Panc1 (cell line): ENCODE results near the gene DDX11. TPM values are rescaled to one million over a fixed set of nuclear protein-coding genes. Genes with fewer than 3 reads are reported as not detected.

ENCODE experiments used
- ATAC-seq: fragments of 200-7000 bp; cut with Tn5 transposase; 2 replicates; pipeline ENCODE4 v1.9.1; 2020; ENCODE audit warnings: mild to moderate bottlenecking, moderate library complexity
- BruUV-seq: library from RNA; stranded (reverse); fragments of 400-500 nt; replicated peaks from 2 replicates; lab custom pipeline; 2021; lab: Mats Ljungman, UMichigan
- CTCF ChIA-PET: fragments of 300-600 bp; sonication (Branson Sonifier 250); formaldehyde crosslinking; loops from one replicate; lab custom pipeline; 2022; ENCODE audit warnings: antibody characterized with exemption; lab: Charles Lee
- POLR2A ChIA-PET: fragments of 300-600 bp; sonication (Branson Sonifier 250); formaldehyde crosslinking; loops from one replicate; lab custom pipeline; 2022; ENCODE audit warnings: antibody characterized with exemption; lab: Charles Lee
- DNase-seq: peaks from one replicate; pipeline ENCODE4 v3.0.0-alpha.2; 2010; ENCODE audit warnings: low read depth, low spot score
- H3K27ac ChIP-seq: 2 replicates; pipeline ENCODE4 v1.5.1; 2011; ENCODE audit warnings: mild to moderate bottlenecking, low read length, inconsistent platforms
- H3K27me3 ChIP-seq: fragments of 200-500 bp; sonication (Bioruptor generic); 2 replicates; pipeline ENCODE4 v1.6.0; 2014; ENCODE audit warnings: low read length, inconsistent platforms; ENCODE audit not compliant: control insufficient read depth, insufficient read depth
- H3K36me3 ChIP-seq: fragments of 200-500 bp; sonication (Bioruptor generic); 2 replicates; pipeline ENCODE4 v1.5.1; 2014; ENCODE audit warnings: inconsistent platforms, mild to moderate bottlenecking, low read length, moderate library complexity; ENCODE audit not compliant: control insufficient read depth, insufficient read depth
- H3K4me1 ChIP-seq: 2 replicates; pipeline ENCODE4 v1.5.1; 2011; ENCODE audit warnings: inconsistent platforms, mild to moderate bottlenecking, low read length, moderate library complexity; ENCODE audit not compliant: control insufficient read depth, insufficient read depth
- H3K4me3 ChIP-seq, 2 experiments: 2 replicates each; pipeline ENCODE4 v1.5.1; 2011 to 2012; ENCODE audit warnings: low read depth in 2 of 2, low read length in 2 of 2, mild to moderate bottlenecking in 2 of 2, inconsistent platforms in 1 of 2, moderate library complexity in 1 of 2
- H3K9me3 ChIP-seq: fragments of 200-500 bp; sonication (Bioruptor generic); 2 replicates; pipeline ENCODE4 v1.5.1; 2014; ENCODE audit warnings: low read depth, mild to moderate bottlenecking, inconsistent platforms, low read length, moderate library complexity; ENCODE audit not compliant: control insufficient read depth, insufficient read depth
- CTCF ChIP-seq: fragments of 450-650 bp; IDR thresholded peaks from 2 replicates; pipeline ENCODE4 v1.5.1; 2017; ENCODE audit warnings: mild to moderate bottlenecking
- POLR2AphosphoS5 ChIP-seq: IDR thresholded peaks from 2 replicates; pipeline ENCODE4 v1.6.1; 2012; ENCODE audit warnings: mild to moderate bottlenecking, low read depth, low read length, moderate library complexity
- REST ChIP-seq, 2 experiments: IDR thresholded peaks; 2 replicates each; pipeline ENCODE4 v1.6.1; 2011 to 2012; ENCODE audit warnings: low read depth in 2 of 2, control low read depth in 1 of 2, low read length in 1 of 2, mild to moderate bottlenecking in 1 of 2, moderate library complexity in 1 of 2; ENCODE audit not compliant: insufficient read depth in 1 of 2
- SIN3A ChIP-seq: IDR thresholded peaks from 2 replicates; pipeline ENCODE4 v1.6.1; 2012; ENCODE audit warnings: low read depth, mild to moderate bottlenecking, low read length, moderate library complexity, borderline replicate concordance; ENCODE audit not compliant: insufficient read depth
- TCF7L2 ChIP-seq: IDR thresholded peaks from 2 replicates; pipeline ENCODE4 v1.6.1; 2011; ENCODE audit warnings: mild to moderate bottlenecking, low read depth, low read length, inconsistent platforms
- in situ Hi-C: cut with HindIII; loops from 2 replicates; pipeline ENCODE4 v1.10.0; 2016; ENCODE audit warnings: low sequenced_read_pairs, low pct_unique_long_range_greater_than_20kb
- intact Hi-C: fragments of 100-400 bp; cut with micrococcal nuclease; formaldehyde crosslinking; loops from one replicate; pipeline ENCODE4 v1.10.0; 2022; ENCODE audit not compliant: unreplicated experiment
- total RNA-seq: library from RNA; stranded (reverse); gene quantifications from one replicate; pipeline ENCODE4 v1.2.1, GENCODE V29; 2021; ENCODE audit not compliant: unreplicated experiment

Gene DDX11
- total RNA-seq, 1 experiment from 2014 or later = 96.2 TPM

GRCh38 chr12:31035226-31035625, 38.4 kb upstream of the DDX11 start:
- H3K4me3 ChIP-seq = no peak overlapping the region
- H3K36me3 ChIP-seq = no peaks in the 10 kb centered on the region
- H3K27me3 ChIP-seq = no peaks in the 10 kb centered on the region
- no peaks in the 10 kb centered on the region for H3K9me3 ChIP-seq
- DNase-seq = no peak
- no peak overlapping the region for H3K27ac ChIP-seq
- no TSS peak for BruUV-seq
- CTCF ChIA-PET = no interaction called here
- peaks cover 7% of the 10 kb centered on the region; the same call in 1 of the 2 replicates for H3K4me1 ChIP-seq
- POLR2A ChIA-PET = interaction anchor here (0.6 kb wide), 1 partner anchor 1468 kb away, joined by 3 read pairs; no protein-coding TSS in a partner anchor
- in situ Hi-C loops = no loop called here
- no peak for ATAC-seq
- intact Hi-C loops = no loop called here
- TF ChIP-seq CTCF = no peak
- TF ChIP-seq TCF7L2 = no peak
- no peak for TF ChIP-seq REST (IDR thresholded peaks at IDR 0.05; ENCODE audit: insufficient read depth in 1 of 2, low read depth in 2 of 2, low read length in 1 of 2)
- no peak for TF ChIP-seq POLR2AphosphoS5
- TF ChIP-seq SIN3A = no peak

- no TSS peak for BruUV-seq
- ChIA-PET POLR2A (no interaction called here), CTCF (no interaction called here)
- H3K27ac ChIP-seq = no peak overlapping the region; the same call in 1 of the 2 replicates
- H3K9me3 ChIP-seq = no peaks in the 10 kb centered on the region
- peaks cover 7% of the 10 kb centered on the region; the same call in 1 of the 2 replicates for H3K4me1 ChIP-seq
- no peaks in the 10 kb centered on the region for H3K27me3 ChIP-seq
- intact Hi-C loops (no loop called here), in situ Hi-C loops (no loop called here)
- ATAC-seq (no peak; the same call in 1 of the 2 replicates), DNase-seq (no peak)
- no peaks in the 10 kb centered on the region for H3K36me3 ChIP-seq
- H3K4me3 ChIP-seq = no peak overlapping the region
- TF ChIP-seq POLR2AphosphoS5 (no peak), SIN3A (no peak), REST (IDR thresholded peaks at IDR 0.05; ENCODE audit: insufficient read depth in 1 of 2, low read depth in 2 of 2, low read length in 1 of 2) (no peak), TCF7L2 (no peak), CTCF (no peak)
These were observed 37.5 kb upstream of the DDX11 start for GRCh38 chr12:31035967-31036665.
